Astrocyte (in vitro differentiated cells and primary cell): ENCODE results near the gene RANBP10. TPM values are rescaled to one million over a fixed set of nuclear protein-coding genes. Genes with fewer than 3 reads are reported as not detected.

Experiments used
- DNase-seq: peaks from one replicate; pipeline ENCODE4 v3.0.0-alpha.2; 2010; ENCODE audit warnings: low read depth
- FAIRE-seq: peaks from 2 replicates; lab custom pipeline; 2011; peaks lifted over from hg19 to GRCh38; lab: Jason Lieb, UNC
- H2AFZ ChIP-seq: 2 replicates; pipeline ENCODE4 v1.6.0; 2012; ENCODE audit warnings: low read depth, low read length, inconsistent platforms
- H3K27ac ChIP-seq: 2 replicates; pipeline ENCODE4 v1.5.1; 2011; ENCODE audit warnings: low read depth, low read length, inconsistent platforms
- H3K27me3 ChIP-seq: 2 replicates; pipeline ENCODE4 v1.6.0; 2011; ENCODE audit warnings: low read length, inconsistent platforms; ENCODE audit not compliant: insufficient read depth
- H3K36me3 ChIP-seq: 2 replicates; pipeline ENCODE4 v1.5.1; 2011; ENCODE audit warnings: low read length, inconsistent platforms; ENCODE audit not compliant: insufficient read depth
- H3K4me1 ChIP-seq: 2 replicates; pipeline ENCODE4 v1.5.1; 2011; ENCODE audit warnings: low read length, inconsistent platforms; ENCODE audit not compliant: insufficient read depth
- H3K4me2 ChIP-seq: 2 replicates; pipeline ENCODE4 v1.6.0; 2012; ENCODE audit warnings: low read length, inconsistent platforms
- H3K4me3 ChIP-seq: 2 replicates; pipeline ENCODE4 v1.5.1; 2011; ENCODE audit warnings: low read depth, mild to moderate bottlenecking, low read length, inconsistent platforms; ENCODE audit not compliant: insufficient read depth
- H3K79me2 ChIP-seq: 2 replicates; pipeline ENCODE4 v1.6.0; 2012; ENCODE audit warnings: mild to moderate bottlenecking, low read length, inconsistent platforms; ENCODE audit not compliant: insufficient read depth
- H3K9ac ChIP-seq: 2 replicates; pipeline ENCODE4 v1.6.0; 2012; ENCODE audit warnings: mild to moderate bottlenecking, low read length, inconsistent platforms
- H3K9me3 ChIP-seq: 2 replicates; pipeline ENCODE4 v1.5.1; 2012; ENCODE audit warnings: low read depth, mild to moderate bottlenecking, low read length, inconsistent platforms; ENCODE audit not compliant: insufficient read depth
- H4K20me1 ChIP-seq: 2 replicates; pipeline ENCODE4 v1.6.0; 2012; ENCODE audit warnings: low read length, inconsistent platforms; ENCODE audit not compliant: insufficient read depth
- H3K27ac Mint-ChIP-seq: one replicate; pipeline ENCODE4 v1.8.0; 2021; ENCODE audit warnings: mild to moderate bottlenecking, mixed read lengths; ENCODE audit not compliant: unreplicated experiment
- H3K27me3 Mint-ChIP-seq: one replicate; pipeline ENCODE4 v1.8.0; 2021; ENCODE audit warnings: low read depth, mixed read lengths; ENCODE audit not compliant: unreplicated experiment
- H3K36me3 Mint-ChIP-seq: one replicate; pipeline ENCODE4 v1.8.0; 2021; ENCODE audit warnings: low read depth, mixed read lengths; ENCODE audit not compliant: unreplicated experiment
- H3K4me1 Mint-ChIP-seq: one replicate; pipeline ENCODE4 v1.8.0; 2021; ENCODE audit warnings: low read depth, mixed read lengths; ENCODE audit not compliant: unreplicated experiment
- H3K4me3 Mint-ChIP-seq: one replicate; pipeline ENCODE4 v1.8.0; 2021; ENCODE audit warnings: mild to moderate bottlenecking, moderate library complexity, mixed read lengths; ENCODE audit not compliant: unreplicated experiment
- H3K9me3 Mint-ChIP-seq: one replicate; pipeline ENCODE4 v1.8.0; 2021; ENCODE audit warnings: mild to moderate bottlenecking, mixed read lengths; ENCODE audit not compliant: unreplicated experiment
- CTCF ChIP-seq: IDR thresholded peaks from 2 replicates; pipeline ENCODE4 v1.5.1; 2011; ENCODE audit warnings: low read depth, mild to moderate bottlenecking, inconsistent platforms, low read length, moderate library complexity; ENCODE audit not compliant: insufficient read depth
- EZH2 ChIP-seq: IDR thresholded peaks from 2 replicates; pipeline ENCODE4 v1.6.1; 2012; ENCODE audit warnings: mild to moderate bottlenecking, low read length, inconsistent platforms; ENCODE audit not compliant: insufficient read depth
- total RNA-seq: library from RNA; stranded (reverse); gene quantifications from 2 replicates; pipeline ENCODE4 v1.2.1, GENCODE V29; 2021

The RANBP10 gene
- total RNA-seq, 1 donor from 2014 or later: 14.2 TPM

- no peak overlapping the region for H3K9ac ChIP-seq
- Mint-ChIP-seq H3K4me1 (no peaks in the 10 kb centered on the region), H3K4me3 (no peak overlapping the region), H3K36me3 (peaks cover 19% of the 10 kb centered on the region), H3K27me3 (no peaks in the 10 kb centered on the region), H3K9me3 (no peaks in the 10 kb centered on the region), H3K27ac (no peak overlapping the region)
- H3K4me1 ChIP-seq: peaks cover 1% of the 10 kb centered on the region
- H3K27ac ChIP-seq: no peak overlapping the region
- no peaks in the 10 kb centered on the region for H3K27me3 ChIP-seq
- no peak overlapping the region for H3K4me2 ChIP-seq
- peaks cover 2% of the 10 kb centered on the region for H3K36me3 ChIP-seq
- H4K20me1 ChIP-seq: peaks cover 8% of the 10 kb centered on the region
- no peaks in the 10 kb centered on the region for H3K79me2 ChIP-seq
- no peak overlapping the region for H3K4me3 ChIP-seq
- DNase-seq (no peak), FAIRE-seq (no peak)
- TF ChIP-seq EZH2 (no peak), CTCF (no peak)
- H3K9me3 ChIP-seq: no peaks in the 10 kb centered on the region
- no peak overlapping the region for H2AFZ ChIP-seq
Measured at GRCh38 chr16:67678354-67679023, 127.9 kb downstream of the RANBP10 start.

GRCh38 chr16:67677712-67678111 is 128.6 kb downstream of the RANBP10 start:
- peaks cover 7% of the 10 kb centered on the region for H3K4me1 ChIP-seq
- no peaks in the 10 kb centered on the region for H3K9me3 ChIP-seq
- H3K9me3 Mint-ChIP-seq: no peaks in the 10 kb centered on the region
- H3K27me3 Mint-ChIP-seq: no peaks in the 10 kb centered on the region
- TF ChIP-seq CTCF (no peak), EZH2 (no peak)
- no peak overlapping the region for H3K4me2 ChIP-seq
- peaks cover 17% of the 10 kb centered on the region for H3K36me3 Mint-ChIP-seq
- H3K4me3 ChIP-seq: no peak overlapping the region
- H3K27ac Mint-ChIP-seq: no peak overlapping the region
- H3K27ac ChIP-seq: no peak overlapping the region
- DNase-seq (no peak), FAIRE-seq (no peak)
- no peaks in the 10 kb centered on the region for H3K36me3 ChIP-seq
- H3K4me1 Mint-ChIP-seq: no peaks in the 10 kb centered on the region
- no peak overlapping the region for H2AFZ ChIP-seq
- no peaks in the 10 kb centered on the region for H3K79me2 ChIP-seq
- H4K20me1 ChIP-seq: peaks cover 8% of the 10 kb centered on the region
- H3K27me3 ChIP-seq: no peaks in the 10 kb centered on the region
- no peak overlapping the region for H3K4me3 Mint-ChIP-seq
- H3K9ac ChIP-seq: no peak overlapping the region

DNA sequence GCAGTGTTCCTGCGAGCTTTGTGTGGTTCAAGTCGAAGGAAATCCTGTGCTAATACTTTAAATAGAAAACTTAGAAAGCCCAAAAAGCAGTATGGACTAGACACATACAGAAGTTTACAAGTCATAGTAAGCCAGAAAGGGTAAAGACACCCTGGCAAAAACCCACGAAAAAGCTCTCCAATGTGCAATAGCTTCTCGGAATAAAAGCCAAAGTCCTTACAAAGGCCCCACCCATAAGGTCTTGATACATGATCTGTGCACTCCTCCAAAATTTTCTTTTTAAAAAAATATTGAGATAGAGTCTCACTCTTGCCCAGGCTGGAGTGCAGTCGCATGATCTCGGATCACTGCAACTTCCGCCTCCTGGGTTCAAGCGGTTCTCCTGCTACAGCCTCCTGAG is 129.4 kb downstream of the RANBP10 start:
- DNase-seq: no peak
- H3K4me1 ChIP-seq: peaks cover 7% of the 10 kb centered on the region
- no peaks in the 10 kb centered on the region for H3K4me1 Mint-ChIP-seq
- no peak overlapping the region for H3K4me3 ChIP-seq
- H3K27ac ChIP-seq: no peak overlapping the region
- no peak overlapping the region for H3K27ac Mint-ChIP-seq
- H3K27me3 Mint-ChIP-seq: no peaks in the 10 kb centered on the region
- H3K79me2 ChIP-seq: no peaks in the 10 kb centered on the region
- H4K20me1 ChIP-seq: peaks cover 12% of the 10 kb centered on the region
- H3K9me3 Mint-ChIP-seq: no peaks in the 10 kb centered on the region
- H3K36me3 ChIP-seq: no peaks in the 10 kb centered on the region
- TF ChIP-seq EZH2 (no peak), CTCF (no peak)
- no peaks in the 10 kb centered on the region for H3K27me3 ChIP-seq
- no peak overlapping the region for H3K4me2 ChIP-seq
- H3K4me3 Mint-ChIP-seq: no peak overlapping the region
- no peak for FAIRE-seq
- no peaks in the 10 kb centered on the region for H3K9me3 ChIP-seq
- no peak overlapping the region for H3K9ac ChIP-seq
- peaks cover 17% of the 10 kb centered on the region for H3K36me3 Mint-ChIP-seq
- no peak overlapping the region for H2AFZ ChIP-seq
